ENCODE measurements around the gene CAMSAP3.

The CAMSAP3 gene

GRCh38 chr19:7648265-7649014 is 52.8 kb downstream of the CAMSAP3 start:
- no peak for DNase-seq

- DNase-seq = no peak
These were observed 54.5 kb downstream of the CAMSAP3 start for GRCh38 chr19:7650148-7650547.

GRCh38 chr19:7652061-7652641 is 56.5 kb downstream of the CAMSAP3 start:
- peak; percentile 95 for DNase-seq

- DNase-seq = no peak
These were observed 58.7 kb downstream of the CAMSAP3 start for GRCh38 chr19:7654401-7654800.

GRCh38 chr19:7655581-7655980 is 59.9 kb downstream of the CAMSAP3 start:
- peak; percentile 92 for DNase-seq

GRCh38 chr19:7657131-7657751 is 61.6 kb downstream of the CAMSAP3 start:
- DNase-seq = peak; percentile 94

- DNase-seq = no peak
These were observed 62.6 kb downstream of the CAMSAP3 start for GRCh38 chr19:7658219-7658686.

GRCh38 chr19:7661744-7662538 is 66.3 kb downstream of the CAMSAP3 start:
- DNase-seq = no peak

GRCh38 chr19:7662657-7663056 is 67.0 kb downstream of the CAMSAP3 start:
- no peak for DNase-seq

- DNase-seq = no peak
These were observed 68.0 kb downstream of the CAMSAP3 start for GRCh38 chr19:7663706-7664105.

GRCh38 chr19:7665076-7665475 is 69.4 kb downstream of the CAMSAP3 start:
- no peak for DNase-seq
